ENCODE results near the gene IGF1.

GRCh38 chr12:102526656-102527055 is 46.3 kb upstream of the IGF1 start:
- no peak for TF ChIP-seq CTCF (IDR thresholded peaks at IDR 0.05)
- no peak for TF ChIP-seq FOSL2 (IDR thresholded peaks at IDR 0.05; ENCODE audit: borderline replicate concordance, low read depth)
- no peak for TF ChIP-seq RFX5 (IDR thresholded peaks at IDR 0.05; ENCODE audit: low read length)

Data from SK-N-SH (cell line).